Esophagus squamous epithelium (tissue), 4 donors: ENCODE data around the gene GMDS.

Experiments
- POLR2A ChIP-seq, 4 donors: fragments of 450-650 bp; IDR thresholded peaks; one replicate each; pipeline ENCODE4 v1.6.1; 2017; ENCODE audit warnings: antibody characterized with exemption in 4 of 4, mild to moderate bottlenecking in 4 of 4, moderate library complexity in 3 of 4
- TF ChIP-seq, protein P1 (sequence below), 6 experiments: fragments of 450-650 bp in 4 of 6; fragments of 200-600 bp in 2 of 6; sonication (generic) in 2 of 6; IDR thresholded peaks; one replicate each; pipeline ENCODE4 v1.5.1; 2016 to 2019; ENCODE audit warnings: antibody characterized with exemption in 6 of 6, mild to moderate bottlenecking in 4 of 6, moderate library complexity in 4 of 6

DNA sequence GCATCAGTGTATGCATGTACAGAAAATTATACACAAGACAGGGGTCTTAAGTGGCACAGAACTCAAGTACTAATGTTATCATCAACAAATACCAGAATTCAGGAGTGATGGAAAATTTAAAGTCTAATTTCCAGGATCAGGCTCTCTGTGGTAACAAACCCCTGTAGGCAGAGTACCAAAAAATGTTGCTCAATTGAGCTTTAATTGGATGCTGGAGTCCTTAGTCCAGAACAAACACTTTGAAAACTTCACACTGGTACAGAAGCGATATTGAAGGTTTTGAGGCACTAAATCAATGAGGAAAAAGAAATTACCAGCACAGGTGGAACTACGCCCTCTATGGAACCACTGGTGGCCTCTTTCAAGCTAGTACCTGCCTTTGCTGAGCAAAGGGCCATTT is 522.6 kb downstream of the GMDS start:
- TF ChIP-seq, protein P1, sequence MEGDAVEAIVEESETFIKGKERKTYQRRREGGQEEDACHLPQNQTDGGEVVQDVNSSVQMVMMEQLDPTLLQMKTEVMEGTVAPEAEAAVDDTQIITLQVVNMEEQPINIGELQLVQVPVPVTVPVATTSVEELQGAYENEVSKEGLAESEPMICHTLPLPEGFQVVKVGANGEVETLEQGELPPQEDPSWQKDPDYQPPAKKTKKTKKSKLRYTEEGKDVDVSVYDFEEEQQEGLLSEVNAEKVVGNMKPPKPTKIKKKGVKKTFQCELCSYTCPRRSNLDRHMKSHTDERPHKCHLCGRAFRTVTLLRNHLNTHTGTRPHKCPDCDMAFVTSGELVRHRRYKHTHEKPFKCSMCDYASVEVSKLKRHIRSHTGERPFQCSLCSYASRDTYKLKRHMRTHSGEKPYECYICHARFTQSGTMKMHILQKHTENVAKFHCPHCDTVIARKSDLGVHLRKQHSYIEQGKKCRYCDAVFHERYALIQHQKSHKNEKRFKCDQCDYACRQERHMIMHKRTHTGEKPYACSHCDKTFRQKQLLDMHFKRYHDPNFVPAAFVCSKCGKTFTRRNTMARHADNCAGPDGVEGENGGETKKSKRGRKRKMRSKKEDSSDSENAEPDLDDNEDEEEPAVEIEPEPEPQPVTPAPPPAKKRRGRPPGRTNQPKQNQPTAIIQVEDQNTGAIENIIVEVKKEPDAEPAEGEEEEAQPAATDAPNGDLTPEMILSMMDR (IDR thresholded peaks at IDR 0.05) = no peak
- no peak for TF ChIP-seq POLR2A (IDR thresholded peaks at IDR 0.05)
